ENCODE data around the gene NCOA5. TPM values are rescaled to one million over a fixed set of nuclear protein-coding genes. Genes with fewer than 3 reads are reported as not detected.
A peak's percentile ranks its signal among the peaks of the same experiment; 100 is the strongest.

NCOA5 gene
- total RNA-seq, 1 donor from 2014 or later: 7.9 TPM

DNA sequence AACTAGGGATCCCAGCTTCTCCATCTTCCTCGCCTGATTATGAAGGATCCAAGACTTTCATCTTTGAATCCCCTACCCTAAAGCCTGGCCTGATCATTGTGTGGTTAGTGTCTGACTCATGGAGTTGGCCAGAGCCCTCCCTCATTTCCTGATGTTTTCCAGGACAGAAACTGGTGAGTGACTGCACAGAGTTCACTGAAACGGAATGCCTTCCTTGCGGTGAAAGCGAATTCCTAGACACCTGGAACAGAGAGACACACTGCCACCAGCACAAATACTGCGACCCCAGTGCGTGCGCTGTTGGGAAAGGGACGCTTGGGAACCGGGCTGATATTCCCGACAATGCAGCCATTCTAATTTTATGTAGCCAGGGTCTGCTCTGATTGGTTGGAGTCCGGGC is 32.3 kb upstream of the NCOA5 start:
- TF ChIP-seq, protein P1, sequence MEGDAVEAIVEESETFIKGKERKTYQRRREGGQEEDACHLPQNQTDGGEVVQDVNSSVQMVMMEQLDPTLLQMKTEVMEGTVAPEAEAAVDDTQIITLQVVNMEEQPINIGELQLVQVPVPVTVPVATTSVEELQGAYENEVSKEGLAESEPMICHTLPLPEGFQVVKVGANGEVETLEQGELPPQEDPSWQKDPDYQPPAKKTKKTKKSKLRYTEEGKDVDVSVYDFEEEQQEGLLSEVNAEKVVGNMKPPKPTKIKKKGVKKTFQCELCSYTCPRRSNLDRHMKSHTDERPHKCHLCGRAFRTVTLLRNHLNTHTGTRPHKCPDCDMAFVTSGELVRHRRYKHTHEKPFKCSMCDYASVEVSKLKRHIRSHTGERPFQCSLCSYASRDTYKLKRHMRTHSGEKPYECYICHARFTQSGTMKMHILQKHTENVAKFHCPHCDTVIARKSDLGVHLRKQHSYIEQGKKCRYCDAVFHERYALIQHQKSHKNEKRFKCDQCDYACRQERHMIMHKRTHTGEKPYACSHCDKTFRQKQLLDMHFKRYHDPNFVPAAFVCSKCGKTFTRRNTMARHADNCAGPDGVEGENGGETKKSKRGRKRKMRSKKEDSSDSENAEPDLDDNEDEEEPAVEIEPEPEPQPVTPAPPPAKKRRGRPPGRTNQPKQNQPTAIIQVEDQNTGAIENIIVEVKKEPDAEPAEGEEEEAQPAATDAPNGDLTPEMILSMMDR (IDR thresholded peaks at IDR 0.05; ENCODE audit: insufficient read depth, low read length, severe bottlenecking): no peak
- no peak overlapping the region for H3K4me3 ChIP-seq (ENCODE audit: low read depth, low read length)
- FAIRE-seq (no peak), DNase-seq (ENCODE audit: low read depth) (peak; percentile 71)
- no peaks in the 10 kb centered on the region for H3K36me3 ChIP-seq (ENCODE audit: control insufficient read depth, insufficient read depth, low read length)
- no peaks in the 10 kb centered on the region for H3K27me3 ChIP-seq (ENCODE audit: control insufficient read depth, insufficient read depth, low read length)

DNA sequence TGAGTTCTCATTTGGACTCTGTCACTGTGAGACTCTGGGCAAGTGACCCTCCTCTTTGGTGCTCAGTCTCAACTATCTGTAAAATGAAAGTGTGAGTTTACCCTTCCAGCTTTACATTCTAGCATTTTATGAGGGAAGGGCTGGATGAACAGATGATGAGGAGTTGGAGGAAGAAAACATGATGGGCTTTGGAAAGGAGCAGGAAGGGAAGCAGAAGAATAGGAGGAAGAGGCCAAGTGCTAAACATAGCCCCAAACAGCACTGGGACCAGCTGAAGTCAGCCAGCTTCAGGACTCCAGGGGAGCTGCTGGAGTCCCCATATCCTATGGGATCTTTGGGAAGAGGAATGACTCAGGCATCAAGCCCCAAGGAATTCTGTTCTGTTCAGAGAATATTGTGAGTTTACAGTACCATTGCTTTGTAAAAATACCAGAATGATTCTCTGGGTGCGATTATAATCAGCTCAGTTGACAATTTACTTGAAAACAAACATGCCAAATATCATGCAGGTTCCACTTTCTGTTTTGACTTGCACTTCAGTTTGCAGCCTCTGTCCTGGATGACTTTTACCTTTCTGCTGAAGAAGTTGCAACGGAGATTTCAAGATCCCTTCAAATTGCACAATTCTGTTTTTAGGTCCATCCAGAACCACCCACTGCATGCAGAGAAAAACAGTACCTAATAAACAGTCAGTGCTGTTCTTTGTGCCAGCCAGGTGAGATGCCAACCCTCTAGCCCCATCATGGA is 31.6 kb upstream of the NCOA5 start:
- FAIRE-seq (no peak), DNase-seq (ENCODE audit: low read depth) (no peak)
- Histone ChIP-seq H3K36me3 (ENCODE audit: control insufficient read depth, insufficient read depth, low read length) (no peaks in the 10 kb centered on the region), H3K27me3 (ENCODE audit: control insufficient read depth, insufficient read depth, low read length) (no peaks in the 10 kb centered on the region), H3K4me3 (ENCODE audit: low read depth, low read length) (no peak overlapping the region)
- TF ChIP-seq, protein P1 (IDR thresholded peaks at IDR 0.05; ENCODE audit: insufficient read depth, low read length, severe bottlenecking): no peak

DNA sequence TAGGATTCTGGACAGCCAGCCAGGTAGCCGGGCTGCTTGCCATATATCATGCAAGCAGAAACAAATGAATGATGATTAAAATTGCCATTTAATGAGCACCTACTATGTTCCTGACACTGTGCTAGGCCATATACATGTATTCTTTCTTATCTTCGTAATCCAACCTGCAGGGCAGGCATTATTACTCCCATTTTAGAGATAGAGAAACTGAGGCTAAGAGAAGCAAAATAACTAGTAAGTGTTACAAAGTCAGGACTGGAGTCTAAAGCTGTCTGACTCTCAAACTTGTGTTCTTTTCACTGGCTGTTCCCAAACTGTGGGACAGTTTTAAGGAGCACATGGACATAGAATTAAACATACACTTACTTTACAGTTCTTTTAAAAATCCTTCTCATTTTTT is 30.4 kb upstream of the NCOA5 start:
- DNase-seq (ENCODE audit: low read depth) (no peak), FAIRE-seq (no peak)
- no peaks in the 10 kb centered on the region for H3K36me3 ChIP-seq (ENCODE audit: control insufficient read depth, insufficient read depth, low read length)
- TF ChIP-seq, protein P1 (IDR thresholded peaks at IDR 0.05; ENCODE audit: insufficient read depth, low read length, severe bottlenecking): no peak
- H3K4me3 ChIP-seq (ENCODE audit: low read depth, low read length): no peak overlapping the region
- no peaks in the 10 kb centered on the region for H3K27me3 ChIP-seq (ENCODE audit: control insufficient read depth, insufficient read depth, low read length)

DNA sequence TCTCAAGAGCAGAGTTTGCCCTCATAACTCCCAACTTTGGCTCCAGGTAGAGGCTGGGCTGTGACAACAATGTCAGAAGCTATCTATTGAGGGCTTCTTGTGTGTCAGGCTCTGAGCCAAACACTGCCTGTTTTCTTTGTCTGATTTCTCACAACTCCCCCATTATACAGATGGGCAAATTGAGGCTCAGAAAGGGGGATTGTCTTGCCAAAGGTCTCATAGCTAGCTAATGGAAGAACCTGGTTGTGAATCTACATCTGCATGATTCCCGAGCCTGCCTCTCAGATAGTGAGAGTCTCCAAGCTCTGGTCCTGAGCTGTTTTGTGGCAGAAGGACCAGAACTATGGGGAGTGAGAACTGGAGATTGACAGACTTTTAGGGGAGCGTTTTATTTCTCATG is 29.8 kb upstream of the NCOA5 start:
- FAIRE-seq: no peak
- Histone ChIP-seq H3K27me3 (ENCODE audit: control insufficient read depth, insufficient read depth, low read length) (peaks cover 1% of the 10 kb centered on the region), H3K36me3 (ENCODE audit: control insufficient read depth, insufficient read depth, low read length) (no peaks in the 10 kb centered on the region), H3K4me3 (ENCODE audit: low read depth, low read length) (no peak overlapping the region)
- TF ChIP-seq, protein P1 (IDR thresholded peaks at IDR 0.05; ENCODE audit: insufficient read depth, low read length, severe bottlenecking): no peak
- no peak for DNase-seq (ENCODE audit: low read depth)

DNA sequence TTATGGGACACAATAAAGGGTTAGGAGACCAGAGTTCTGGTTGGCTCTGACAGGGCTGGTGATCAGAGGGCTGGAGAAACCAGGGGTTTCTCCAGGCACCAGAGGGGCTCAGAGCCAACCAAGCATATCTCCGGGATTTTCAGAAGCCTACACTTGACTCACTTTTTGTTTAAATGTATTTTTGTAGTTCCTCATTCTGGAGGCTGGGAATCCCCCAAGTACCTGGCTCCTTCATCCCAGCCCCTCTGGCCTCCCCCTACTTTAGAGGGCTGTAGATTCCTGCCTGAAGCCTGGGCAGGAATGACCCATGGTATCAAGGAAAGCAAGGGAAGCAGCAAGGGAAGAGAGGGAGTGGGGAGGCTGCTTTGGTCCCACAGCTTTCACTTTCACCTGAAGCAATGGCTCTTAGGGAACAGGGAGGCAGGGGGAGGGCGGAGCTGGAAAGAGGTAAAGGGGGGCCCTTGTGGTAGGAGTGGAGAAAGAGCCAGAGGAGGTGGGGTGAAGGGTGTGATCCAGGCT is 29.3 kb upstream of the NCOA5 start:
- no peak for DNase-seq (ENCODE audit: low read depth)

More for the DNA sequence above, 29.3 kb upstream of the NCOA5 start:
- H3K4me3 ChIP-seq (ENCODE audit: low read depth, low read length): no peak overlapping the region
- no peak for FAIRE-seq
- H3K36me3 ChIP-seq (ENCODE audit: control insufficient read depth, insufficient read depth, low read length): no peaks in the 10 kb centered on the region
- H3K27me3 ChIP-seq (ENCODE audit: control insufficient read depth, insufficient read depth, low read length): peaks cover 4% of the 10 kb centered on the region
- TF ChIP-seq, protein P1 (IDR thresholded peaks at IDR 0.05; ENCODE audit: insufficient read depth, low read length, severe bottlenecking): no peak

Data from bronchial epithelial cell (primary cell).